Right lobe of liver (tissue), 4 donors: ENCODE measurements around the gene PDSS2.

ENCODE experiments used
- POLR2A ChIP-seq: fragments of 450-650 bp; IDR thresholded peaks from one replicate; pipeline ENCODE4 v1.6.1; 2017; ENCODE audit warnings: antibody characterized with exemption, mild to moderate bottlenecking
- TF ChIP-seq, protein P1 (sequence below), 4 donors: fragments of 200-600 bp in 3 of 4; fragments of 450-650 bp in 1 of 4; IDR thresholded peaks; one replicate each; pipeline versions ENCODE4 v1.5.1 to v1.8.0; 2016 to 2022; ENCODE audit warnings: antibody characterized with exemption in 4 of 4, mild to moderate bottlenecking in 2 of 4
- donor health status: DM: no; HTN: no; CAD: no.
- donor health status: DM: no; HTN: no; CAD: no.
- donor health status: DM: no; HTN: yes; CAD: no.

DNA sequence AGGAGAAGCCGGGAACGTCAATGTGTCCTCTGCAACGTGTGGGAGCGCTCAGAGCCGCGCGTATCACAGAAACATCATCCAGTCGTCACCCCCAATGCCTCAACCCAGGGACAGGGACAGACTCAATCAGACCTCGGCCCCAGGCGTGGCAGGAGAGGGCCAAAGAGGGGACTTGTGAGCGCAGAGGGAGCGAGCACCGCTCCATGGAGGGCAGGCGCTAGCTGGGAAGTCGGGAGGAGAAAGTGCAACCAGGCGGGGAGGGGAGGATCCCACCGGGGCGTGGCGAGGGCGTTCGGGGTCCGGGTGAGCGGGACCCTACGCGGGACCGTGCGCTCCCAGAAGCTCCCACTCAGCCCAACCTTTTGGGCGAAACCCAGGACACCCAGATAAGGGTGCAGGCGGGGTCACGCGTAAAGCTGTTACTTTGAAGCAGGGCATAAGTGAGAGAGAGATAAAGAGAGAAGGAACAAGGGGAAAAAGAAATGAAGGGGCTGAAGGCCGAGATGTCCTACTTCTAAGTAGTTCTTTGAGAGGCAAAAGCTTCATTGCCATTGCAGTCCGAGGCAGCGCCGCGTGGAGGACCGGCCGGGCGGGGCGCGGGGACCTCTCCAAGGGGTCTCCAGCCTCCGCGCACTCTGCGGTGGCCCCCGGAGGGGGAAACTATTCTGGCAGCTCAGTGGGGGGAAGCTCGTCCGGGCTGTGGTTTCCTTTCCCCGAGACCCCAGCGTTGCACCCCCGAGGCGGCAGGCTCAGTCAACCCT, 29.7 kb upstream of the PDSS2 start:
- TF ChIP-seq, protein P1, sequence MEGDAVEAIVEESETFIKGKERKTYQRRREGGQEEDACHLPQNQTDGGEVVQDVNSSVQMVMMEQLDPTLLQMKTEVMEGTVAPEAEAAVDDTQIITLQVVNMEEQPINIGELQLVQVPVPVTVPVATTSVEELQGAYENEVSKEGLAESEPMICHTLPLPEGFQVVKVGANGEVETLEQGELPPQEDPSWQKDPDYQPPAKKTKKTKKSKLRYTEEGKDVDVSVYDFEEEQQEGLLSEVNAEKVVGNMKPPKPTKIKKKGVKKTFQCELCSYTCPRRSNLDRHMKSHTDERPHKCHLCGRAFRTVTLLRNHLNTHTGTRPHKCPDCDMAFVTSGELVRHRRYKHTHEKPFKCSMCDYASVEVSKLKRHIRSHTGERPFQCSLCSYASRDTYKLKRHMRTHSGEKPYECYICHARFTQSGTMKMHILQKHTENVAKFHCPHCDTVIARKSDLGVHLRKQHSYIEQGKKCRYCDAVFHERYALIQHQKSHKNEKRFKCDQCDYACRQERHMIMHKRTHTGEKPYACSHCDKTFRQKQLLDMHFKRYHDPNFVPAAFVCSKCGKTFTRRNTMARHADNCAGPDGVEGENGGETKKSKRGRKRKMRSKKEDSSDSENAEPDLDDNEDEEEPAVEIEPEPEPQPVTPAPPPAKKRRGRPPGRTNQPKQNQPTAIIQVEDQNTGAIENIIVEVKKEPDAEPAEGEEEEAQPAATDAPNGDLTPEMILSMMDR (IDR thresholded peaks at IDR 0.05), result no peak
- no peak for TF ChIP-seq POLR2A
